Upper lobe of left lung (tissue), 6 donors: ENCODE measurements around the gene CRTAC1. TPM values are rescaled to one million over a fixed set of nuclear protein-coding genes. Genes with fewer than 3 reads are reported as not detected.

ENCODE experiments used
- ATAC-seq, 2 donors: fragments of 200-7000 bp; cut with Tn5 transposase; one replicate each; pipeline ENCODE4 v1.9.1; 2022; ENCODE audit warnings: mild to moderate bottlenecking in 2 of 2, moderate library complexity in 2 of 2; ENCODE audit not compliant: low FRiP score in 2 of 2
- DNase-seq, 2 donors: peaks; one replicate each; pipeline ENCODE4 v3.0.0-alpha.2; 2019 to 2020
- H3K27ac ChIP-seq, 4 donors: fragments of 200-600 bp; sonication (generic); one replicate each; pipeline ENCODE4 v1.5.1; 2016 to 2019
- H3K27me3 ChIP-seq, 4 donors: fragments of 200-600 bp; sonication (generic); one replicate each; pipeline ENCODE4 v1.5.1; 2017 to 2019
- H3K36me3 ChIP-seq, 4 donors: fragments of 200-600 bp; sonication (generic); one replicate each; pipeline ENCODE4 v1.5.1; 2016 to 2019
- H3K4me1 ChIP-seq, 4 donors: fragments of 200-600 bp; sonication (generic); one replicate each; pipeline ENCODE4 v1.5.1; 2018 to 2019
- H3K4me3 ChIP-seq, 4 donors: fragments of 200-600 bp; sonication (generic); one replicate each; pipeline ENCODE4 v1.5.1; 2017 to 2019; ENCODE audit warnings: mild to moderate bottlenecking in 2 of 4, moderate library complexity in 1 of 4
- H3K9me3 ChIP-seq, 4 donors: fragments of 200-600 bp; sonication (generic); one replicate each; pipeline ENCODE4 v1.5.1; 2018 to 2019
- CTCF ChIP-seq, 6 experiments: fragments of 450-650 bp in 4 of 6; fragments of 200-600 bp in 2 of 6; sonication (generic) in 2 of 6; IDR thresholded peaks; one replicate each; pipeline ENCODE4 v1.5.1; 2016 to 2019; ENCODE audit warnings: antibody characterized with exemption in 6 of 6
- EP300 ChIP-seq, 4 donors: sonication (generic); formaldehyde crosslinking; IDR thresholded peaks; one replicate each; pipeline ENCODE4 v1.5.1; 2017; ENCODE audit warnings: antibody characterized with exemption in 4 of 4, control low read depth in 2 of 4
- POLR2A ChIP-seq, 4 donors: fragments of 450-650 bp; IDR thresholded peaks; one replicate each; pipeline ENCODE4 v1.5.1; 2016 to 2017; ENCODE audit warnings: antibody characterized with exemption in 4 of 4, mild to moderate bottlenecking in 2 of 4
- POLR2AphosphoS5 ChIP-seq, 2 donors: sonication (generic); formaldehyde crosslinking; IDR thresholded peaks; one replicate each; pipeline ENCODE4 v1.5.1; 2017; ENCODE audit warnings: antibody characterized with exemption in 2 of 2
- WGBS, 2 donors: methylation state at CpG; one replicate each; pipeline ENCODE4 v1.1.5; 2017 to 2018; 5-methylcytosine and 5-hydroxymethylcytosine counted together
- total RNA-seq, 6 donors: library from RNA; depleted of rRNA in 4 of 6; stranded (reverse); fragments of >200 nt in 4 of 6; gene quantifications; one replicate each; pipeline versions ENCODE4 v1.1.0 to v1.2.1, GENCODE V29; 2016 to 2021
- donor health status: DM: no; HTN: no; CAD: no; lungs with moderate emphysema.
- donor health status: DM: no; HTN: yes; CAD: no; lungs with severe emphysema.

Gene CRTAC1
- total RNA-seq, 6 donors from 2014 or later, result 40.6 to 123 (median 77.3) TPM

- no peak overlapping the region for H3K27ac ChIP-seq
These were observed 114.9 kb downstream of the CRTAC1 start for GRCh38 chr10:97915346-97916131.

GRCh38 chr10:97914837-97915211 is 115.6 kb downstream of the CRTAC1 start:
- peak; percentile 85 to 87 for DNase-seq

More at GRCh38 chr10:97915346-97916131, 114.9 kb downstream of the CRTAC1 start:
- Histone ChIP-seq H3K9me3 (no peaks in the 10 kb centered on the region), H3K27me3 (no peaks in the 10 kb centered on the region), H3K4me1 (peaks cover 0 to 29% (median 17%) of the 10 kb centered on the region in 4 donors), H3K4me3 (no peak overlapping the region), H3K36me3 (no peaks in the 10 kb centered on the region)
- TF ChIP-seq EP300 (IDR thresholded peaks at IDR 0.05), result no peak
- TF ChIP-seq POLR2A (IDR thresholded peaks at IDR 0.05), result no peak
- no peak for TF ChIP-seq POLR2AphosphoS5 (IDR thresholded peaks at IDR 0.05)
- TF ChIP-seq CTCF (IDR thresholded peaks at IDR 0.05), result no peak
- DNase-seq, result peak in 1 of 2 donors; percentile 56
- 75 to 77% methylated on average over 19 to 21 of the region's 21 CpGs for WGBS, 2 donors
- no peak for ATAC-seq

GRCh38 chr10:97914171-97914836 is 116.1 kb downstream of the CRTAC1 start:
- no peak overlapping the region for H3K27ac ChIP-seq
- ATAC-seq (peak in 1 of 2 donors; percentile 25), DNase-seq (no peak)
- H3K4me3 ChIP-seq, result no peak overlapping the region
- H3K4me1 ChIP-seq, result peaks cover 0 to 40% (median 18%) of the 10 kb centered on the region in 4 donors
- TF ChIP-seq CTCF (IDR thresholded peaks at IDR 0.05) (no peak), POLR2A (IDR thresholded peaks at IDR 0.05) (no peak), EP300 (IDR thresholded peaks at IDR 0.05) (no peak), POLR2AphosphoS5 (IDR thresholded peaks at IDR 0.05) (no peak)
- WGBS, 2 donors, result 41 to 45% methylated on average over 9 to 10 of the region's 10 CpGs
- H3K9me3 ChIP-seq, result no peaks in the 10 kb centered on the region
- no peaks in the 10 kb centered on the region for H3K36me3 ChIP-seq
- H3K27me3 ChIP-seq, result no peaks in the 10 kb centered on the region

More at GRCh38 chr10:97914837-97915211, 115.6 kb downstream of the CRTAC1 start:
- no peak overlapping the region for H3K27ac ChIP-seq
- H3K27me3 ChIP-seq, result no peaks in the 10 kb centered on the region
- TF ChIP-seq CTCF (IDR thresholded peaks at IDR 0.05) (peak; percentile 72 to 91 (median 82)), EP300 (IDR thresholded peaks at IDR 0.05) (no peak)
- H3K4me1 ChIP-seq, result peaks cover 0 to 35% (median 18%) of the 10 kb centered on the region in 4 donors
- peak; percentile 74 to 82 for ATAC-seq
- 2 to 7% methylated on average over 9 to 11 of the region's 11 CpGs for WGBS, 2 donors
- H3K9me3 ChIP-seq, result no peaks in the 10 kb centered on the region
- H3K4me3 ChIP-seq, result no peak overlapping the region
- no peaks in the 10 kb centered on the region for H3K36me3 ChIP-seq

GRCh38 chr10:97913614-97914013 is 116.8 kb downstream of the CRTAC1 start:
- Histone ChIP-seq H3K4me3 (no peak overlapping the region), H3K9me3 (no peaks in the 10 kb centered on the region), H3K27me3 (no peaks in the 10 kb centered on the region), H3K36me3 (no peaks in the 10 kb centered on the region), H3K27ac (no peak overlapping the region), H3K4me1 (peaks cover 0 to 41% (median 18%) of the 10 kb centered on the region in 4 donors)
- ATAC-seq (no peak), DNase-seq (peak in 1 of 2 donors; percentile 54)
- 81 to 87% methylated on average over 6 of the region's 6 CpGs for WGBS, 2 donors
- TF ChIP-seq EP300 (IDR thresholded peaks at IDR 0.05), result no peak
- no peak for TF ChIP-seq POLR2AphosphoS5 (IDR thresholded peaks at IDR 0.05)
- TF ChIP-seq POLR2A (IDR thresholded peaks at IDR 0.05), result no peak
- TF ChIP-seq CTCF (IDR thresholded peaks at IDR 0.05), result no peak
